GM21825 (cell line): ENCODE measurements around the gene ATF7.
A peak's percentile ranks its signal among the peaks of the same experiment; 100 is the strongest.
"Not testable (repeated sequence)": the region's sequence is repeated elsewhere in the genome, so short reads cannot be mapped to it uniquely, and the experiment has no call there.

Experiments
- ATAC-seq: cut with Tn5 transposase; IDR thresholded peaks from one replicate; pipeline ENCODE4 v1.9.1; 2021; ENCODE audit warnings: mild to moderate bottlenecking, moderate library complexity; ENCODE audit not compliant: unreplicated experiment

Gene ATF7

GRCh38 chr12:53625946-53626701, at the start of gene ATF7:
Gene ATF7, minus strand, starts transcription at chr12:53626382. Its CDS starts 25,382 bp downstream, at chr12:53601000.
- ATAC-seq: peak; percentile 91

DNA sequence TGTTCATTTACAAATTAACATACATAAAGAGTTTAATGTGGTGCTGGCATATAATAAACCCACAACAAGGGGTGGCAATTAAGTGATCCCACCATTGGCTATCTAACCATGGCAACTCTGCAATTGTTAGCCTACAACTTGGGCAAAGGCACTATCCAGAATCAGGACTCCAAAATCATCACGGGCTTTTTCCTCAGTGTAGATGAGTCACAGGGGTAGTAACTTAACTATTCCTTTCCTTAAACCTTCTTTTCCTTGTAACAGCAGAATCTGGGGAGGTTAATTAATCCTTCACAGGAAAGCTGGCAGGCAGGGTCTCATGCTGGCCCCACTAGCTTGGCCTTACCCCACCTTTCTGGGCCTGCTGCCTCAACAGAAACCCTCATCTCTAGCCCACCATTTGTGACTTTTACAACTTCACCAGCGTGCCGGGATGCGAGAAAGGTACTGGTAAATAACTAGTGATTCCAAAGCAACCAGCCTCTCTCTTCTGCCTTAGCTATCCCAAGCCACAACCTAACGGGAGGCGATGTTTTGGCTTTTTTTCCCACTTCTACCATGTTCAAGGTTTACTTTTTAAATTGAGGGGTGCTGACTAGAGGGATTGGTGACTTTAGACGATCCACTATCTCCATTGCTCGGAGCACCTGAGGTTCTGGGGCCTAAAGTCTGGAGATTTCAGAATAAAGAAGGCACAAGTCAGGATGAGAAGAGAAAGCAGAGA, 49.0 kb upstream of the ATF7 start:
- no peak for ATAC-seq

- no peak for ATAC-seq
These were observed 44.8 kb upstream of the ATF7 start for GRCh38 chr12:53670971-53671370.

DNA sequence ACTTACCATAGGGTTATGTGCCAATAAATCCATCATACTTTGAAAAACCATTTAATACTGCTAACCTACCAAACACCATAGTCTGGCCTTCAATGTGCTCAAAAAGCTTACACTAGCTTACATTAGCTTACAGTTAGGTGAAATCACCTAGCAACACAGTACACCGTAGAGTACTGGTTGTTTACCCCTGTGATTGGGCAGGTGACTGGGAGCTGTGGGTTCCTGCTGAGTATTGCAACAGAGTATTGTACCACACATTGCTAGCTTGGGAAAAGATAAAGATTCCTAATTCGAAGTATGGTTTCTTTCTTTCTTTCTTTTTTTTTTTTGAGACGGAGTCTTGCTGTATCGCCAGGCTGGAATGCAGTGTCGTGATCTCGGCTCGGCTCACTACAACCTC, 44.1 kb upstream of the ATF7 start:
- no peak for ATAC-seq

DNA sequence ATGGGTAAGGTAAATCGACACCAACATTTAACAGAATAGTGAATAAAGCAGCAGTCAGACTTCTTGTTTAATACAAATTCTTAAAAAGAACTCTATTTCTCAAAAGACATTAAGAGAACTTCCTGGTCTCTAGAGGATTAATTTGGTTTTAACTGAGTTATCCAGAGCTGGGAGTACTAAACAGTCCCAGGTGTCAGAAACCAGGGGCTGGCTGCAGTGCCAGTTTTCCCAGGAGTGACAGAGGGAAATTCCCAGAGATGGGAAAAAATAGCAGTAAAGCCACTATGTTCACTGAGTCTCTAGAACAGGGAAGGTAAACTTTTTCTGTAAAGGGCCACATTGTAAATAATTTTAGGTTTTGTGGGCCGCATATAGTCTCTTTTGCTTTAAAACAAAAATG, 40.9 kb upstream of the ATF7 start:
- ATAC-seq: no peak

GRCh38 chr12:53664936-53665335, 38.8 kb upstream of the ATF7 start:
- ATAC-seq: no peak

DNA sequence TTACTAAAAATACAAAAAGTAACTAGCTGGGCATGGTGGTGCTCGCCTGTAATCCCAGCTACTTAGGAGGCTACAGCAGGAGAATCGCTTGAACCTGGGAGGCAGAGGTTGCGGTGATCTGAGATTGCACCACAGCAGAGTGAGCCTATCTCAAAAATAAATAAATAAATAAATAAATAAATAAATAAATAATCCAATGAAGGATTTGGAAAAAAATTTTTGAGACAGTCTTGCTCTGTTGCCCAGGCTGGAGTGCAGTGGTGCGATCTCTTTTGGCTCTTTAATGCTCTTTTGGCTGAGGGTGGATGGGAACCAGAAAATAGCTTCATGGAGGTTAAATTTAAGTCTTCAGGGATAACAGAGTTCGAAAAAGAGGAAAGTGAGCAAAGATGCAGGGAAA, 38.0 kb upstream of the ATF7 start:
- ATAC-seq: no peak

- no peak for ATAC-seq
These were observed 33.9 kb upstream of the ATF7 start for GRCh38 chr12:53660041-53660440.

DNA sequence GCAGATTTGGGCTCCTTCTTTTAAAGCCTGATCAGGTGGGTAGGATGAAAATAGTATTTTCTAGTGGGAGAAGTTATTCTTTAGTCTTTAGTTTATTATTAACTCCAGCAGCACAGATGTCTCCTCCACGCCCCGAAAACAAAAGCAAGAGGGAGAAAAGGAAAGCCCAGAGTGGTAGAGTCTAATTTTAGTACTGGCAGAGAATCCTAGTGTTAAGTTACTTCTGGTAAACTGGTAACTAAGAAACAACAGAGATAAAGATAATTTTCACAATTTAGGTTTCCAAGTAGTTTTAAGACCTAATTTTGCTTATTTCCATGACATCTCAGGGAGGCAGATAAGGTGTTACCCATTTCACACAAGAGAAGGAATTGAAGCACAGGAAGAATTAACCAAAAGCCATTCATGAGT, 33.4 kb upstream of the ATF7 start:
- ATAC-seq: peak; percentile 65

GRCh38 chr12:53659011-53659551, 32.9 kb upstream of the ATF7 start:
- ATAC-seq: peak; percentile 5

DNA sequence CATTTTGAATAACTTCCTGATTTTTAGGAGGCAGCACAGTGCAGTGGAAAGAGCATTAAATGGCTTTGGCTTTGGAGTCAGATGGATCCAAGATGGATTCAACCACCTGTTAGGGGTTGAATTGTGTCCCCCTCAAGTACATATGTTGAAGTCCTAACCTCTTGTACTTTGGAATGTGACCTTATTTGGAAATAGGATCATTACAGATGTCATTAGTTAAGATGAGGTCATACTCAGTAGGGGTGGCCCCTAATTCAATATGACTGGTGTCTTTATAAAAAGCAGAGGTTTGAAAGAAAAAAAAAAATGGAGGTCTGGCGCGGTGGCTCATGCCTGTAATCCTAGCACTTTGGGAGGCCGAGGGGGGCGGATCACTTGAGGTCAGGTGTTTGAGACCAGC, 30.9 kb upstream of the ATF7 start:
- no peak for ATAC-seq

DNA sequence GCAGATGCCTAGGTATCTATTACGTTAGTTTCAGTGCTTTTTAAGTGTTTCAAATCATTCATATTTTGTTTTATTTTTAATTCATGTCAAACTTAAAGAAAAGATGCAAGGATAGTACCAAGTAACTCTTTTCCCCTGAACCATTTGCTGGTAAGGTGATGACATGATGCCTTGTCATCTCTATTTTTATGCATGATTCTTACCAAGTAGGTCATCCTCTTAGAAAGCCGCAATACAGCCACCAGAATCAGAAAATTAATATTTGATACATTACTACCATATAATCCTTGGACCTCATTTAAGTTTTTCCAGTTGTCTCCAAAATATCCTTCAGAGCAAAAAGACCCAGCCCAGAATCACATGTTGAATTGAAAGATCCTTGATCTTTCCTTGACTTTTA, 27.4 kb upstream of the ATF7 start:
- no peak for ATAC-seq

DNA sequence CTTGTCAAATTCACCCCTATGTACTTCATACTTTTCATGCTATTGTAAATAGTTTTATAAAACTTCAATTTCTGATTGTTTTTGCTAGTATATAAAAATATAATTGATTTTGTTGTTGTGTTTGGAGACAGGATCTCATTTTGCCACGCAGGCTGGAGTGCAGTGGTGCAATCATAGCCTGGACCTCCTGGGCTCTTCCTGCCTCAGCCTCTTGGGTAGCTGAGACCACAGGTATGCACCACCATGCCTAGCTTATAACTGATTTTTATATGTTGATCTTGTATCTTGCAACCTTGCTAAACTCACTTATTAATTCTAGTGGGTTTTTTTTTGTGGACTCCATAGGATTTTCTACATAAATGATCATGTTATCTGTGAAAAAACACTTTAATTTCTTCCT, 26.2 kb upstream of the ATF7 start:
- no peak for ATAC-seq

DNA sequence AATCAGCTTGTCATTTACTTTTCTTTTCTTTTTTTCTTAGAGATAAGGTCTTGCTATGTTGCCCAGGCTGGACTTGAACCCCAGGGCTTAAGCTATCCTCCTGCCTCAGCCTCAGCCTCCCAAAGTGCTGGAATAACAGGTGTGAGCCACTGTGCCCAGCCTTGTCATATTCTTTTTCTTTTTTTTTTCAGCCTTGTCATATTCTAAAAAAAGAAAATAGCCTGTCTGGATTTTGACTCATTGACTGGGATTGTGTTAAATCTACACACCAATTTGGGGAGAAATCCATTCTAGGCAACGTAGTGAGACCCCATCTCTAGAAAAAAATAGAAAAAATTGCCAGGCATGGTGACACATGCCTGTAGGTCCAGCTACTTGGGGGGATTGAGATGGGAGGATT, 25.6 kb upstream of the ATF7 start:
- no peak for ATAC-seq

DNA sequence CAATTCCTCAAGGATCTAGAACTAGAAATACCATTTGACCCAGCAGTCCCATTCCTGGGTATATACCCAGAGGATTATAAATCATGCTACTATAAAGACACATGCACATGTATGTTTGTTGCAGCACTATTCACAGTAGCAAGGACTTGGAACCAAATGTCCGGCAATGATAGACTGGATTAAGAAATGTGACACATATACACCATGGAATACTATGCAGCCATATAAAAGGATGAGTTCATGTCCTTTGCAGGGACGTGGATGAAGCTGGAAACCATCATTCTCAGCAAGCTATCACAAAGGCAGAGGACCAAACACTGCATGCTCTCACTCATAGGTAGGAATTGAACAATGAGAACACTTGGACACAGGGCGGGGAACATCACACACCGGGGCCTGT, 20.1 kb upstream of the ATF7 start:
- ATAC-seq: not testable (repeated sequence)

DNA sequence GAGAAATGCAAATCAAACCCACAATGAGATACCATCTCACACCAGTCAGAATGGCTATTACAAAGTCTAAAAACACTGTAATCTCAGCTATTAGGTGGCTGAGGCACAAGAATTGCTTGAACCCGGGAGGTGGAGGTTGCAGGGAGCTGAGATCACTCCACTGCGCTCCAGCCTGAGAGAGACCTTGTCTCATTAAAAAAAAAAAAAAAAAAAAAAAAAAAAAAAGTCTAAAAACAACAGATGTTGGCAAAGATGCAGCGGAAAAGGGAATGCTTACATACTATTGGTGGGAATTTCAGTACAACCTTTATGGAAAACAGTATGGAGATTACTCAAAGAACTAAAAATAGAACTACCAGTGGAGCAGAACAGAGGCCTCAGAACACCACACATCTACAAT, 19.0 kb upstream of the ATF7 start:
- no peak for ATAC-seq

- ATAC-seq: no peak
These were observed 18.0 kb upstream of the ATF7 start for GRCh38 chr12:53644133-53644532.

- no peak for ATAC-seq
These were observed 17.2 kb upstream of the ATF7 start for GRCh38 chr12:53643232-53643979.

- ATAC-seq: no peak
These were observed 11.9 kb upstream of the ATF7 start for GRCh38 chr12:53638057-53638456.

DNA sequence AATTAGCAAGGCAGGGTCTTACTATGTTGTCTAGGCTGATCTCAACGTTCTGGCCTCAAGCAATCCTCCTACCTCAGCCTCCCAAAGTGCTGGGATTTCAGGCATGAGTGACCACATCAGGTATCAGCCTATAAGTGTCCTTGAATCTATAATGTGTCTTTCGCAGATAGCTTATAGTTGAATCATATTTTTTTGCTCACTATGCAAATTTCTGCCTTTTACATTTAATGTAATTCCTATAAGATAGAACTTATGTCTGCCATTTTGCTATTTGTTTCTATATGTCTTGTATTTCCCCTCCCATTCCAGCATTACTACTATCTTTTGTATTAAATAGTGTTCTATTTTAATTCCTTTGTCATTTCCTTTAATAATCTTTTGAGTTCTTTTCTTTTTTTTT, 10.5 kb upstream of the ATF7 start:
- no peak for ATAC-seq

DNA sequence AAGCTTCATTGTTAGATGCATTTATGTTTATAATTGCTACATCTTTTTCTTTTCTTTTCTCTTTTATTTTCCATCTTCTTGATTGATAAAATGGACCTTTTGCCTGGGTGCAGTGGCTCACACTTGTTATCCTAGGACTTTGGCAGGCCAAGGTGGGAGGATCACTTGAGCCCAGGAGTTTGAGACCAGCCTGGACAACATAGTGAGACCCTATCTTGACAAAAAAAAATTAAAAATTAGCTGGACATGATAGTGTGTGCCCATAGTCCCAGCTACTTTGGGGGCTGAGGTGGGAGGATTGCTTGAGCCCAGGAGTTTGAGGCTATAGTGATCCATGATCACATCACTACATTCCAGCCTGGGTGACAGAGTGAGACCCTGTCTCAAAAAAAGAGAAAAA, 9.5 kb upstream of the ATF7 start:
- not testable (repeated sequence) for ATAC-seq

- ATAC-seq: no peak
These were observed 5.5 kb upstream of the ATF7 start for GRCh38 chr12:53631721-53632120.
